ENCODE data around the gene FBXO17. TPM values are rescaled to one million over a fixed set of nuclear protein-coding genes. Genes with fewer than 3 reads are reported as not detected.
A peak's percentile ranks its signal among the peaks of the same experiment; 100 is the strongest.

FBXO17 gene
- total RNA-seq, 1 donor from 2014 or later, result 24.1 TPM

DNA sequence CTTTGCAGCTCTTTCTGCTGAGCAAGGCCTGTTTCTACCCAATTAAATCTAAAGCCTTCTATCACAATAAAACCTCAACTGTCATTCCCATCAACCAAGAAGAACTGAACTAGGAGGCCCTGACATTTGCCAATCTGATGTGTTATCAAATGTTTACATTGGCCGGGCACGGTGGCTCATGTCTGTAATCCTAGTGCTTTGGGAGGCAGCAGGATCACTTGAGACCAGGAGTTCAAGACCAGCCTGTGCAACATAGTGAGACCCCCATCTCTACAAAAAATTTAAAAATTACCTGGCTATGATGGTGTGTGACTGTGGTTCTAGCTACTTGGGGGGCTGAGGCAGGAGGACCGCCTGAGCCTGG is 2.8 kb upstream of the FBXO17 start:
- Mint-ChIP-seq H3K4me3 (ENCODE audit: low read depth) (no peak overlapping the region), H3K27me3 (no peaks in the 10 kb centered on the region), H3K4me1 (ENCODE audit: low read depth) (peaks cover 22% of the 10 kb centered on the region), H3K36me3 (ENCODE audit: insufficient read depth) (no peaks in the 10 kb centered on the region), H3K27ac (no peak overlapping the region), H3K9me3 (ENCODE audit: low read depth) (peaks cover 4% of the 10 kb centered on the region)
- DNase-seq (ENCODE audit: low spot score, unreplicated experiment), result no peak
- no peak for TF ChIP-seq CTCF (IDR thresholded peaks at IDR 0.05; ENCODE audit: unreplicated experiment)

DNA sequence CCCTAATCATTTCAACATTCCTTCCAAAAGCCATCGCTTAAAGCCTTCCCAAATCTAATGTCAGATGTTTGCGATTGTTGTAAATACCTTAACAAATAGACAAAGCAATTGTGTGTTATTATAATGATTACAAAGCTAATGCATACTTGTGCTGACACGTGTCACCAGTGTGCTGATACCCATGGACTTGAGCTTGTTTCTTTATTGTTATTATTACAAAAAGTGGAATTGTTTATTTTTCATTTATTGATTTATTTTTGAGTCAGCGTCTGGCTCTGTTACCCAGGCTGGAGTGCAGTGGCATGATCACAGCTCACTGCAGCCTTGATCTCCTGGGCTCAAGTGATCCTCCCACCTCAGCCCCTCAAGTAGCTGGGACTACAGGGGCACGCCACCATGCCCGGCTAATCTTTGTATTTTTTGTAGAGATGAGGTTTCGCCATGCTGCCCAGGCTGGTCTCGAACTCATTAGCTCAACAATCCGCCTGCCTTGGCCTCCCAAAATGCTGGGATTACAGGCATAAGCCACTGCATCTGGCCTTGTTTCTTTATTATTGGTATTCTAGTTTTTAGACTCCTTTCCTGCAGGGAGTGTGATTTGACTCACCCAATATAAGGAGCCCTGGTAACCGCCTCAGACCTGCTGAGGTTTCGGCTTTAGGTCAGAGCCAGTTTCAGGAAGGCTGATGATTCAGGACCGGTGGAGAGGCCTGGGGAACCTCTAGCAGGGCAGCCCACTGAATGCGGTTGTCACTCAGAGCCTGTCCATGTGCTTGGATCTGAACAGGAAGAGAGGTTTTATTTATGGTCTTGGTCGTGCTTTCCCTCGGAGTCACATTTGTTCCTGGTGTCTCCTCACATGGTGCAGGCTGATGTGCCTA is 2.1 kb upstream of the FBXO17 start:
- H3K4me1 Mint-ChIP-seq (ENCODE audit: low read depth), result peaks cover 22% of the 10 kb centered on the region
- no peak for TF ChIP-seq CTCF (IDR thresholded peaks at IDR 0.05; ENCODE audit: unreplicated experiment)
- H3K4me3 Mint-ChIP-seq (ENCODE audit: low read depth), result no peak overlapping the region
- no peak for DNase-seq (ENCODE audit: low spot score, unreplicated experiment)
- peaks cover 4% of the 10 kb centered on the region for H3K9me3 Mint-ChIP-seq (ENCODE audit: low read depth)
- no peak overlapping the region for H3K27ac Mint-ChIP-seq
- no peaks in the 10 kb centered on the region for H3K36me3 Mint-ChIP-seq (ENCODE audit: insufficient read depth)
- H3K27me3 Mint-ChIP-seq, result no peaks in the 10 kb centered on the region

DNA sequence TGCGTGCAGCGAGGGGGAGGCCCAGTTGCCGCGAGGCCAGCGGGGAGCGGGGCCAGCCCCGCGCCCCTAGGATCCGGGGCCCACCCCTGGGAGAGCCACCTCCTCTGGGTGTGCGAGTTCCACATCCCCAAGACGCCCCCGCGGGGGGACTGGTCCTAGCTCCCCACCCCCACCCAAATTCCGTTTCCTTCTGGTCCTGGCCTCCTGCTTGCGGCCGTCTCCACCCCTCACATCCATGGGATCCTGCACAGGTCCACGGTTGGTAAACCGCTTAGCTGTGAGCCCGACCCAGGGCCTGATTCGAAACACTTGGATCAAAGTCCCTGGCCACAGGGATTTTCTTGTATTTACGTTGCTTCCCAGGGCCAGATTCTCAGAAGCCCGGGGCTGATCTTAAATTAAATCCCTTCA is 324 bp upstream of the FBXO17 start:
- no peak for TF ChIP-seq CTCF (IDR thresholded peaks at IDR 0.05; ENCODE audit: unreplicated experiment)
- Mint-ChIP-seq H3K4me1 (ENCODE audit: low read depth) (peaks cover 22% of the 10 kb centered on the region), H3K9me3 (ENCODE audit: low read depth) (peaks cover 4% of the 10 kb centered on the region), H3K27me3 (no peaks in the 10 kb centered on the region), H3K36me3 (ENCODE audit: insufficient read depth) (peaks cover 4% of the 10 kb centered on the region), H3K27ac (peak overlapping the region; percentile 94), H3K4me3 (ENCODE audit: low read depth) (peak overlapping the region; percentile 88)
- DNase-seq (ENCODE audit: low spot score, unreplicated experiment), result no peak

DNA sequence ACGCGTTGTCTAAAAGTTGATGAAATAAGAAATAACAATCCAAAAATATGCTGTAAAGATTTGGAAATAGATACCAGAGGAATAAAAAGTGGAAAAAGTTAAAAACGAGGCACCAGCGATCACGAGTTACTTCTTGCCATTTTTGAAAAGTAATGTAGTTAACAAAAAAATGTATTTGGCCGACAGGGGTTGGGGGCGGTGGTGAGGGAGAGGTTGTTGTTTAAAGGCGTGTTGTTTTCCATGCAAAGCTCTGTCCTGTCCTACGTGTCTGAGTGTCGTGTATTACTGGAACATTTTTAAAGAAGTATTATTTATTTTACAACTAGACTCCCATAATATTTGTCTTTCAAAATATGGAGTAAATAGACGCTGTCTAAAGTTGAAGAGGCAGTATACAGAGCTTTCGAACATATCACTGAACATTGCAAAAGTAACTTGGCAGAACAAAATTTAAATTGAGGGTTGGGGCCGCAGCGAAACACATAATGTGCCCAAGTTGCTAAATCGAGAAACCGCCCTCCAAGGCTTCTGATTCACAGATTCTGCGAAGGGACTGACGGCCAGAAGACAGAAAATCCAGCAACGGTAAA is 823 bp downstream of the FBXO17 start:
- TF ChIP-seq CTCF (IDR thresholded peaks at IDR 0.05; ENCODE audit: unreplicated experiment), result no peak
- Mint-ChIP-seq H3K4me3 (ENCODE audit: low read depth) (peak overlapping the region; percentile 84), H3K4me1 (ENCODE audit: low read depth) (peaks cover 22% of the 10 kb centered on the region), H3K9me3 (ENCODE audit: low read depth) (no peaks in the 10 kb centered on the region), H3K27ac (peak overlapping the region; percentile 88), H3K36me3 (ENCODE audit: insufficient read depth) (peaks cover 4% of the 10 kb centered on the region), H3K27me3 (no peaks in the 10 kb centered on the region)
- no peak for DNase-seq (ENCODE audit: low spot score, unreplicated experiment)

- H3K27ac Mint-ChIP-seq, result no peak overlapping the region
- no peaks in the 10 kb centered on the region for H3K27me3 Mint-ChIP-seq
- no peak overlapping the region for H3K4me3 Mint-ChIP-seq (ENCODE audit: low read depth)
- peaks cover 17% of the 10 kb centered on the region for H3K4me1 Mint-ChIP-seq (ENCODE audit: low read depth)
- no peak for DNase-seq (ENCODE audit: low spot score, unreplicated experiment)
- no peaks in the 10 kb centered on the region for H3K9me3 Mint-ChIP-seq (ENCODE audit: low read depth)
- TF ChIP-seq CTCF (IDR thresholded peaks at IDR 0.05; ENCODE audit: unreplicated experiment), result no peak
- peaks cover 4% of the 10 kb centered on the region for H3K36me3 Mint-ChIP-seq (ENCODE audit: insufficient read depth)
Observed at GRCh38 chr19:38971672-38972071, 3.9 kb downstream of the FBXO17 start.
